GM19193 (cell line): Measurements from ENCODE around the gene ATP4B.

Source experiments
- POLR2A ChIP-seq: IDR thresholded peaks from 4 replicates; pipeline ENCODE4 v1.6.1; 2011; ENCODE audit not compliant: insufficient read depth, insufficient read length; ENCODE audit errors: extremely low read depth

Gene ATP4B

GRCh38 chr13:113639616-113640262, 18.3 kb downstream of the ATP4B start:
- no peak for TF ChIP-seq POLR2A

- no peak for TF ChIP-seq POLR2A
Observed at GRCh38 chr13:113638806-113639205, 19.2 kb downstream of the ATP4B start.

DNA sequence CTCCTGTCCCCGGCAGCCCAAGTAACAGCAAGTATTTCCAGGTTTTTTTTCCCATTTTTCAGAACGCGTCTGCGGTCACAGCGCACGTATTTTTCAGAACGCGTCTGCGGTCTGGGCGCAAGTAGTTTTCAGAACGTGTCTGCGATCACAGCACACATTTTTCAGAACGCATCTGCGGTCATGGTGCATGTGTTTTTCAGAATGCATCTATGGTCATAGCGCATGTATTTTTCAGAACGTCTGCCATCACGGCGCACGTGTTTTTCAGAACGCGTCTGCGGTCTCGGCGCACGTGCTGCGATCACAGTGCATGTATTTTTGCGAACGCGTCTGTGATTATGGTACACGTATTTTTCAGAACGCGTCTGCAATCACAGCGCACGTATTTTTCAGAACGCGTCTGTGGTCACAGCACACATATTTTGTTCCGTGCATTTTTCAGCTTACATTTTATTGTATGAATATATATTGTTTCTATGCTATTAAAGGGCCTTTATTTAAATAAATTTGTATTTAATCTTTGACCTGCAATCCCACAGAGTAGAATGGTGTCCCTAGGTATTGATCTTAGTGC, 19.7 kb downstream of the ATP4B start:
- no peak for TF ChIP-seq POLR2A

DNA sequence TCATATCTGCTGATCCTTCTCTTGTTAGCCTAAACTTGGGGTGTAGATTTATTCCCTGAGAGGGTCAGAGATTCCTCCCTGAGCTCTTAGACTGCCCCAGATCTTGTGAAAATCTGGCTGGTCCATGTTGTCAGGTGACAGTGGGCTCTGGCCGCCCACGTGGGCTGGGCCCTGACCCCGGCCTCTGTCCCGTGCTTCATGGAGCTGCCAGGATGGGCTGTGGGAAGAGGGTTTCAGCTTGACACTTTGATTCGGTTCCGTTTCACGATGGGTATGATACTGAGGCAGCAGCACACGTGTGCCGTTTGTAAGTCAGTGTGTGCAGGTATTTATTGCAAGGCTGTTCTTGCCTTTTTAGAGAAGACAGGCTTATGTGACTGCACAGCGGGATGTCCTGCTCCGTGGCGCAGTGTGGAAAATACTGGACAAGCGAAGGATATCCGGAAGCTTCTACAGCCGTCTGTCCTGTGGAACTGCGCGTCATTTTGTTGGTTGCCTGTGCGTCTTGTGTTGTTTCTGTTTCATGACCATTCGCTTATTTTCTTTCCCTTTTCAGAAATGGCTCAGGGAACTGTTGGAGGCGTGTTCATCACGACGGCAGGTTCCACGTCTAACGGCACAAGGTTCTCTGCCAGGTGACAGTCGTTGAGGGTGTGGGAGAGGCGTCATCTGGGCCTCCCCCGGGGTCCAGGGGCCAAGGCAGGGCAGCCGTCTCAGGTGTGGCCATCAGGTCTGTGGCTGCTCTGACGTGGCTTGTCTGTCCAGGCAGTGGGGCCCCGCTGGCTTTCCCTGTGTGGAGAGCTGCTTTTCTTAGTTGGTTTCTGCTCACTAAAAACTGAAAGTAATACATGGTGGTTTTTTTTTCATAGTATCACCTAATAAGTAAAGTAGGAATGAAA, 20.5 kb downstream of the ATP4B start:
- no peak for TF ChIP-seq POLR2A

GRCh38 chr13:113636266-113636963, 21.6 kb downstream of the ATP4B start:
- no peak for TF ChIP-seq POLR2A

DNA sequence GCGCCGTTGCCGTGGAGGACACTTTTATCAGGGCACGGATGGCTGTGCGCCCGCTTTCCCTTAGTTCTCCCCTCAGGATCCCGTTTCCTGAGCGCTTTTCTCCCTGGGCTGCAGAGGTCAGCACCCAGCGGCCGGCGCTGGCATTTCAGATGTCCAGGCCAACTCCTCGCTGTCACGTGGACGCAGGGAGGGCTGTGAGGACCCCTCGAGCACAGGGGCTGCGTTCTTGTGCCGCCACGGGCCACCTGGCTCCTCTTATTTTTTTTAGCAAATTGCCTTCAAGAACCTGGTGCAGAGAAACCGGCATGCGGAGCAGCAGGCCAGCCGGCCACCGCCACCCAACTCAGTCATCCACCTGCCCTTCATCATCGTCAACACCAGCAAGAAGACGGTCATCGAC, 22.3 kb downstream of the ATP4B start:
- TF ChIP-seq POLR2A = no peak

GRCh38 chr13:113635048-113635420, 23.0 kb downstream of the ATP4B start:
- no peak for TF ChIP-seq POLR2A

GRCh38 chr13:113634279-113635047, 23.5 kb downstream of the ATP4B start:
- TF ChIP-seq POLR2A = no peak

- TF ChIP-seq POLR2A = no peak
Observed at GRCh38 chr13:113633485-113633873, 24.5 kb downstream of the ATP4B start.

DNA sequence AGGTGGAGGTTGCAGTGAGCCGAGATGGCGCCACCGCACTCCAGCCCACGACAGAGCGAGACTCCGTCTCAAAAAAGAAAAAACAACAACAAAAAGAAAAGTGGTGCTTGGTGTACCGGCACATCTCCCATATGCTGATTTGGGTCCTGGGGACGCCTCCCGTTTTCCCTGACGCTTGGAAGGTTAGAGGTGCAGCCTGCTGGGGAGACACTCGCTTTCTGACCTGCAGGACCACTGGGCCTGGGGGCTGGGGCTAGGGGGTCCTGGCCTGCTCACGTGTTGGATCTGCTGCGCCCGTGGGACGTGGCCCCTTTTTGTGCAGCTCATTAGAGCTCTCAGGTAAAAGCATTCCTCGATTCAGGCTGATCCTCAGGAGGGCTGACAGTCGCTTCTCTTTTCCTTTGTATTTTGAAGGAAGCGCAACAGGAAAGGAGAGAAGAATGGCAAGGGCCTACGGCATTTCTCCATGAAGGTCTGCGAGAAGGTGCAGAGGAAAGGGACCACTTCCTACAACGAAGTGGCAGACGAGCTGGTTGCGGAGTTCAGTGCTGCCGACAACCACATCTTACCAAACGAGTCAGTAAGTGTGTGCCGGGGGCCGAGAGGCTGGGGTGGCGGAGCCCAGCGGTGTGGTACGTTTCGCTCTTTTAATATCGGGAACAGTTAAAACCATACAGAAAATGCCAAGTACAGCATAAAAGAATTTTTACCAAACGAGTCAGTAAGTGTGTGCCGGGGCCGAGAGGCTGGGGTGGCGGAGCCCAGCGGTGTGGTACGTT, 25.1 kb downstream of the ATP4B start:
- TF ChIP-seq POLR2A = no peak

GRCh38 chr13:113631341-113632095, 26.5 kb downstream of the ATP4B start:
- no peak for TF ChIP-seq POLR2A

- TF ChIP-seq POLR2A = no peak
Observed at GRCh38 chr13:113630804-113631203, 27.2 kb downstream of the ATP4B start.

- TF ChIP-seq POLR2A = no peak
Observed at GRCh38 chr13:113630296-113630695, 27.7 kb downstream of the ATP4B start.
